ENCODE results near the gene DHRS7.

- TF ChIP-seq FOS (IDR thresholded peaks at IDR 0.05; ENCODE audit: borderline replicate concordance, insufficient read depth, low read length) (no peak), JUN (IDR thresholded peaks at IDR 0.05; ENCODE audit: borderline replicate concordance, insufficient read depth, insufficient read length, low read depth) (no peak), MAX (IDR thresholded peaks at IDR 0.05; ENCODE audit: insufficient read depth, insufficient read length) (no peak), POLR2A (IDR thresholded peaks at IDR 0.05; ENCODE audit: low read depth, low read length) (no peak), CTCF (IDR thresholded peaks at IDR 0.05; ENCODE audit: extremely low read depth in 1 of 2, insufficient read depth in 1 of 2, low read depth in 1 of 2, low read length in 2 of 2) (no peak)
Observed at GRCh38 chr14:60094306-60094897, 70.8 kb downstream of the DHRS7 start.
